Pancreas (tissue), 8 donors: ENCODE measurements around the gene MRGPRX2. TPM values are rescaled to one million over a fixed set of nuclear protein-coding genes. Genes with fewer than 3 reads are reported as not detected.

Source experiments
- polyA plus RNA-seq, 2 donors: library from polyadenylated mRNA; stranded (reverse); fragments of 200-250 nt; gene quantifications; one replicate each; pipeline ENCODE4 v1.2.3, GENCODE V29; 2013
- total RNA-seq, 6 donors: library from RNA; stranded (reverse); fragmentation: NEBNext Ultra II Directional in 4 of 6; extraction: Animal tissue kit (Norgen Biotek cat#: 25700) in 4 of 6; gene quantifications; one replicate each; pipeline versions ENCODE4 v1.2.1 to v1.2.4, GENCODE V29; 2021 to 2023
- donor health status: healthy with polysubstance abuse.
- donor health status: DM: no; HTN: no; CAD: no; lungs with moderate emphysema.
- donor health status: DM: no; HTN: no; CAD: no.
- donor health status: Bipolar disorder and iron deficiency.
- donor health status: DM: yes; HTN: yes; CAD: no.
- donor health status: DM: no; HTN: no; CAD: no.
- donor health status: DM: no; HTN: no; CAD: no.
- donor health status: DM: yes; HTN: yes; CAD: no.

The MRGPRX2 gene
- total and polyA plus RNA-seq, 8 donors: 0.05 to 0.09 TPM; not detected in 6

Other genes starting within 250 kb of the MRGPRX2 start
- not detected for gene MRGPRX1, start 121.3 kb downstream of the MRGPRX2 start, total RNA-seq
- gene MRGPRX1, start 121.3 kb downstream of the MRGPRX2 start, polyA plus RNA-seq: under 1 TPM in 1 of 2 donors, not detected in 1; 0.07 TPM
- gene ZDHHC13, start 56.5 kb upstream of the MRGPRX2 start, total RNA-seq: 10 to 100 TPM in 1 of 6 donors, 1 to 10 TPM in 5; 4.5 to 11.2 (median 6.9) TPM
- 10 to 100 TPM in 1 of 2 donors, 1 to 10 TPM in 1; 7.1 to 11.5 TPM for gene ZDHHC13, start 56.5 kb upstream of the MRGPRX2 start, polyA plus RNA-seq
- 1 to 10 TPM in 1 of 6 donors, not detected in 5; 1.1 TPM for gene CSRP3, start 141.3 kb upstream of the MRGPRX2 start, total RNA-seq
- gene CSRP3, start 141.3 kb upstream of the MRGPRX2 start, polyA plus RNA-seq: under 1 TPM; 0.19 to 0.26 TPM
- gene E2F8, start 180.2 kb upstream of the MRGPRX2 start, total RNA-seq: under 1 TPM in 3 of 6 donors, not detected in 3; 0.06 to 0.44 (median 0.15) TPM
- gene E2F8, start 180.2 kb upstream of the MRGPRX2 start, polyA plus RNA-seq: not detected